GM19043 (cell line): Measurements from ENCODE around the gene SLC3A2.
A peak's percentile ranks its signal among the peaks of the same experiment; 100 is the strongest.

ENCODE experiments used
- ATAC-seq: cut with Tn5 transposase; IDR thresholded peaks from one replicate; pipeline ENCODE4 v1.9.1; 2021; ENCODE audit warnings: low read depth; ENCODE audit not compliant: unreplicated experiment

The SLC3A2 gene

DNA sequence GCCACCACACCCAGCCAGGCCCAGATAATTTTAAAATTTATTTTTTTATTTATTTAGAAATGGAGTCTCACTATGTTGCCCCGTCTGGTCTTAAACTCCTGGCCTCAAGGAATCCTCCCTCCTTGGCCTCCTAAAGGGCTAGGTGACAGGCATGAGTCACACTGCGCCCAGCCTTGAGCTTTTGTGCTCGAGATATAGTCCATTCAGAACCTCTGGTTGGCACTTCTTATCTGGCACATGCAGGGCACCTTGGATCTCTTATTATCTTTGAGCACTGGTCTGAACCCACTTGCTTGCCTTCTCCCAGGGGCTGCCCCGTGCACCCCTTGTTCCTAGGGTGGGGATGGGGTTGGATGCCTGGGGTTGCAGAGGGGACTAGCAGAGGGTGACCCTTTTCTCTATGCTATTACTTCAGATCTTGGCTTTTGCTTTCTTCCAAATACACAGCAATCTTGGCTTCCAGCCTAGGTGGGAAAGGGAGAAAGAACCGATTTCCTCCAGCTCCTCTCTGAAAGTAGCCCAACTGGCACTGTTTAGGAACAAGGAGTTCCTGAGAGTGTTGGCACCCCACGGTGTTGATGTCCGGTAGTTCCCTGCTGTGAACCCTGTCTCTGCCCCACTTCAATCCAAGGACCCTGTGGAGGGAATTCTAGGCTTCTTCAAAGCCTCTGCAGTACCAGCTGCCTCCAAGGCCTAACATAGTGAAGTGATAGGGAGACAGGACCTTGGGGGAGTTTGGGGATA lies 1.3 kb upstream of the SLC3A2 start:
- ATAC-seq: no peak

GRCh38 chr11:62880231-62880802 lies 379 bp upstream of the SLC3A2 start:
- peak; percentile 12 for ATAC-seq

DNA sequence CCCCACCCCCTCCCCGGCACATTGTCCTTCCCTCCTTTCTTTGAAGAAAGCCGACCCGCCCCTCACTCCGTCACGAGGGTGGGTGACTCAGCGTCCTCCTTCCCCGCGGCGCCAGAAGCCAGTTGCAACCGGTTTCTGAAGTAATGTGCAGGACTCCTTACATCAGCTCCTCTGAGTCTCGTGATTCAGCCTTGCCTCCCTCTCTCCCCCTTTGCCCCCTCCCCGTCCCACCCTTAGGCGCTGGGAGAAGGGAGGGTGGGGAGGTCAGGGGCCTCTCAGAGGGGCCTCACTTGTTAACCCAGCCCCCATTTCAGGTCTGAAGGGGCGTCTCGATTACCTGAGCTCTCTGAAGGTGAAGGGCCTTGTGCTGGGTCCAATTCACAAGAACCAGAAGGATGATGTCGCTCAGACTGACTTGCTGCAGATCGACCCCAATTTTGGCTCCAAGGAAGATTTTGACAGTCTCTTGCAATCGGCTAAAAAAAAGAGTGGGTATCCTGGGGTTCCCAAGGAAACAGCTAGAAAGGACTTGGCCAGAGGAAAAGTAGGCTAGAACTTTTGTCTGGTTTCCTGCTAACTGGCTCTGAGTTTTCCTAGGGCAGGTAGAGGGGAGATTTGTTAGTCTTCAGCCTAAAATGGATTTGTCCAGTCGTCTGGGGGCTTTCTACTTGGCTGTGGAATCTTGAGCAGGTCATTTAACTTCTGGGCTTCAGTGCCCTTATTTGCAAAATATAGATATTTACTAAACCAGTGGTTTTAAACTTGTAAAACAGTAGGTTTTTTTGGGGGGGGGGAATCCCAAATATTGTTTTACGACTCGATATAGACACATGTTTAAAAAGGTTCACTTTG lies 1.1 kb downstream of the SLC3A2 start:
- ATAC-seq: peak; percentile 54

- no peak for ATAC-seq
Measured at GRCh38 chr11:62882431-62882749, 1.7 kb downstream of the SLC3A2 start.

GRCh38 chr11:62882788-62883501 lies 2.2 kb downstream of the SLC3A2 start:
- no peak for ATAC-seq

DNA sequence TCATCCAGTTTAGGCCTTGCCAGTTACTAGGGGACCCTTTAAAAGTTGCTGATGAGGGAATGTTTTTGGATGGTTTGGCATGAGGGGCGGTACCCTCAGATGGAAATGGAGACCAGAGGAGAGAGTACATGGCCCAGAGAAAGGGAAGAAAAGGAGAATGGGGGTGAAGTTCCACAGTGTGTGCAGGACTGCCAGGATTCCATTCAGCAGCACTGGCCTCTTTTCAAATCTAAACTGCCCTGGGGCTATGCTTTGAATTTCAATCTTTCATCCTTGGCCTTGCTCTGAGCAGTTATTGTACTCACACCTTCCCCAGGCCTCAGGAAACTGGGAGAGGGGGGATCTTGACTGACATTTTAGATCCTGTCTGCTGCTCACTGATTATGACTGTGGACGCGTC lies 3.0 kb downstream of the SLC3A2 start:
- ATAC-seq: no peak

DNA sequence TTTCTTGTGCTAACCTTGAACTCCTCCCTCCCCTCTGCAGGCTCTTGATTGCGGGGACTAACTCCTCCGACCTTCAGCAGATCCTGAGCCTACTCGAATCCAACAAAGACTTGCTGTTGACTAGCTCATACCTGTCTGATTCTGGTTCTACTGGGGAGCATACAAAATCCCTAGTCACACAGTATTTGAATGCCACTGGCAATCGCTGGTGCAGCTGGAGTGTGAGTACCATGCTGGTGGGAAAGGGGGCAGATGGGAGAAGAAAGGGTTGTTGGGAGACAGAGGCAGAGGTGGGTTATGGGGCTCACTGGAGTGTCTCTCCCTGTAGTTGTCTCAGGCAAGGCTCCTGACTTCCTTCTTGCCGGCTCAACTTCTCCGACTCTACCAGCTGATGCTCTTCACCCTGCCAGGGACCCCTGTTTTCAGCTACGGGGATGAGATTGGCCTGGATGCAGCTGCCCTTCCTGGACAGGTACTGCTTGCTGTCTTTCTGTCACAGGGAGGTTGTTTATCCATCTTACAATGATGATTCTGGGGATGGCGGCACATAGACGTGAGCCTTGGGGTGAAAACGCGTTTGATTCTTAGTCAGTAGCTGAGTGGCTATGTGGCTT lies 4.5 kb downstream of the SLC3A2 start:
- no peak for ATAC-seq

DNA sequence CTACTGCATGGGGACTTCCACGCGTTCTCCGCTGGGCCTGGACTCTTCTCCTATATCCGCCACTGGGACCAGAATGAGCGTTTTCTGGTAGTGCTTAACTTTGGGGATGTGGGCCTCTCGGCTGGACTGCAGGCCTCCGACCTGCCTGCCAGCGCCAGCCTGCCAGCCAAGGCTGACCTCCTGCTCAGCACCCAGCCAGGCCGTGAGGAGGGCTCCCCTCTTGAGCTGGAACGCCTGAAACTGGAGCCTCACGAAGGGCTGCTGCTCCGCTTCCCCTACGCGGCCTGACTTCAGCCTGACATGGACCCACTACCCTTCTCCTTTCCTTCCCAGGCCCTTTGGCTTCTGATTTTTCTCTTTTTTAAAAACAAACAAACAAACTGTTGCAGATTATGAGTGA lies 7.7 kb downstream of the SLC3A2 start:
- no peak for ATAC-seq

GRCh38 chr11:62889126-62889483 lies 8.4 kb downstream of the SLC3A2 start:
- no peak for ATAC-seq

DNA sequence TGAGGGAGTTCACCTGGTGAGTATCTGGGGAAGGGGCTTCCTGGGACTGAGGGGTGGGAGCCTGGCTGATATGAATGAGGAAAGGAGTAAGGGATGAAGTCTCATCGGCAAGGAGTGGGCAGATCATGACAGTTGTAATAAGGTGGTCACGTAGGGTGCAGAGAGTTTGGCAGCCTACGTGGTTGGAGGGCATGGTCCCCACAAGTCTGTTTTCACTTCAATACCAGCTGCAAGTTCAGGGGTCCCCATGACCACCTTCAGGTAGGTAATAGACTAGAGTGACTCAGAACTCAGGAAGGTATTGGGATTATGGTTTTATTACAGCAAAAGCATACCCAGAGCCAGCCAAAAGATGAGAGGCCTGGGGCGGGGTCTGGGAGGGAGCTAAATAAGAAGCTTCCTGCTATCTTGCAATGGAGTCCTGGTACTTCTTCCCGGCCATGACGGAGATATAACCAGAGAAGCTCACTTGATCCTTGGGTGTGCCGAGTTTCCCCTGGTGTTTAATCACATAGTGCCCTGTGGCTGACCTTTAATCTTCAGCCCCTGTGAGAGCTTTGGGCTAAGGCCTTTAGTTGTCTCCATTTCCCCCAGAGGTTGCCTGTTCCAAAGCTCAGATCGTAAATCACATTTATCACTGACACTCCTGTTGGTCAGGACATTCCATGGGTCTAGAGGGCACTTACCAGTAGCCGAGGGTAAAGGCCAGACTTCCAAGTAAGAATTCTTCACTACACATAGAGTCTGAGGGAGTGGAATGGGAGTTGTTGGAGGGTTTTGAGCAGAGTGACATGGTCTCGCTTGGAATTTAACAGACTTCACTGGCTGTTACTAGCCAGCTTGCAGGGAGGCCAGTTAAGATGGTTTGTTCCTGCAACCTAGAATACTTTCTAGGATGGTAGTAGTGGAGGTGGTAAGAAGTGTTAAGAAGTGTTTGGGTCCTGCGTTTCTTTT lies 9.1 kb downstream of the SLC3A2 start:
- no peak for ATAC-seq

DNA sequence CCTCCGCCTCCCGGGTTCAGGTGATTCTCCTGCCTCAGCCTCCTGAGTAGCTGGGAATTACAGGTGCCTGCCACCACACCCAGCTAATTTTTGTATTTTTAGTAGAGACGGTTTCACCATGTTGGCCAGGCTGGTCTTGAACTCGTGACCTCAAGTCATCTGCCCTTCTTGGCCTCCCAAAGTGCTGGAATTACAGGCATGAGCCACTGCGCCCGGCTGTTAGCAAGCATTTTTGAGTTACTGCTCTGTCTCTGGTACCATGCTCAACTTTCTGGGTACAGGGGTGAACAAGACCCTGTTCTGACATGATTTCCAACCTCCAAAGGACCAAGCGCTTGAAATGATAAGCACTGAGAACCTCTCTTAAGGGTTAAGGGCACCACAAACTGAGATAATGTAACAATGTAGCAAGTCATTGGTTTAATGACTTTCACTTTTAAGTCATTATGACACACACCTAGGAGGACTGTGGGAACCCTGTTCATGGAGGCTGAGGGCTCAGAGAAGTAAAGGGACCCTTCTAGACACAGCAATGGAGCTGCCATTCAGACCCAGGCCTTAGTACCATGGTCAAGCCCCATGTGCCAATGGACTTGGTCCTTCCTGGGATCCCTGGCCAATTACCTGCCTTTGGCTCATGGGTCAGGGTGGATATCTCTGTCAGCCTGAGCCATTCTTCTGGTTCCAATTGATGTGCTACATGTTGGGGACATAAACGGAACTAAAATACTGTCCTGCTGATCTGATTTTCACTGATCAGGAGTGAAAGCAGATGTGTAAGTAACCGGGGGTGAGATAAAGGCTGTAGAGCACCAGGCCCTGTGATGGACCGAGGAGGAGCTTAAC lies 11.6 kb downstream of the SLC3A2 start:
- no peak for ATAC-seq

DNA sequence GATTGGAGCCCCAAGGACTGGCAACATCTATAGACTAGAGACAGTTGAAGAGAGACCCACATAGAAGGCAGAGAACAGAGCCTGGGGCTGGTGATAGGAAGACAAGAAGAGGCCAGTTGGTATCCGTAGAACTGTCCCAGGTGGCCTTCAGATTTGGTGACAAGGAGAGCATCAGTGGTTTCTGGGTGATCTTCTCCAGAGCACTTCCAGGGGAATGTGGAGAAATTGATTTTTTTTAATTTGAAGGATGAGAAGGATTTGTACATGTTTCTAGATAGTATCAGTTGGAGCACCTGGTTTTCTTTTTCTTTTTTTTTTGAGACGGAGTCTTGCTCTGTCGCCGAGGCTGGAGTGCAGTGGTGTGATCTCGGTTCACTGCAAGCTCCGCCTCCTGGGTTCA lies 14.8 kb downstream of the SLC3A2 start:
- ATAC-seq: no peak

DNA sequence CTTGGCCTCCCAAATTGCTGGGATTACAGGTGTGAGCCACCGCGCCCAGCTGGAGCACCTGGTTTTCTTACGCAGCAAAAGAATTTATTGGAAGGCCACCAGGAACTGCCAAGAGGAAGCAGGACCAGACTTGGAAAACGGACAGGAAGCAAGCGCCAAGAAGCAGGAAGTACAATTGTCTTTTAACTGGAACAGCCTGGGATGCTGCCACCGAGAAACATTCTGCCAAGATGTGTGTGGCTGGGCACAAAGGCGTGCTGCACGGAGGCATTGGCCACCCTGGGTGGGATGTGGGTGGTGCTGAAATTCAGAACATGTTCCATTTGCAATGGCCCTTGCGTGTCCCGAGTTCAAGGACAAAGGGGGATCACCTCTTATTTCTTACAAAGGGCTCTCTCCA lies 15.4 kb downstream of the SLC3A2 start:
- ATAC-seq: no peak

DNA sequence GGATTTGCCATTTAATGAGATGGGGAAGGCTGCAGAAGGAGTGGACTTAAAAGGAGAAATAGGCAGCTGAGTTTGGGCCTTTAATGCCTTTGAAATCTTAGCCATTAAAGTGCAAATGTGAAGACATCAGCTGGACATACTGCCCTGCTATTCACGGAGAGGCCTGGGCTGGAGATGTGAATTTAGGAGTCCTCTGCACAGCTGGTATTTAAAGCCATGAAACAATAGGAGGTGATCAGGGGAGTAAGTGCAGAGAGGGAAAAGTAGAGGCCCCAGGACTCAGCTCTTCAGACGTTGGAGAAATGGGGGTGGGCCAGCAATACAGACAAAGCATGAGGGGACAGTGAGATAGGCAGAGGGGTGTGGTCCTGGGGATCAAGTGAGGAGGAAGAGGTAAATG lies 16.6 kb downstream of the SLC3A2 start:
- ATAC-seq: no peak

DNA sequence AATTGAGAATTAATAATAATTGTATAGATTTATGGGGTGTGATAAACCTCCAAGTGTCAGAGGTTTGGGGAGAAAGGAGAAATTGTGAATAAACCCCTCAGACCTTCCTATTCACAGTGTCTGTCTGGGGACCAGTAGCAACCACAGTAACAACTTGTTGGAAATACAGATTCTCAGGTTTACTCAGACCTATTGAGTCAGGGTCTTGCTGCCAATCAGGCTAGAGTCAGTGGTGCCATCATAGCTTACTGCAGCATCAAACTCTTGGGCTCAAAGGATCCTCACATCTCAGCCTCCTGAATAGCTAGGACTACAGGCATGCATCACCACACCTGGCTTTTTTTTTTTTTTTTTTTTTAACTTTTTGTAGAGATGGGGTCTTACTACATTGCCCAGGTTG lies 17.3 kb downstream of the SLC3A2 start:
- no peak for ATAC-seq

DNA sequence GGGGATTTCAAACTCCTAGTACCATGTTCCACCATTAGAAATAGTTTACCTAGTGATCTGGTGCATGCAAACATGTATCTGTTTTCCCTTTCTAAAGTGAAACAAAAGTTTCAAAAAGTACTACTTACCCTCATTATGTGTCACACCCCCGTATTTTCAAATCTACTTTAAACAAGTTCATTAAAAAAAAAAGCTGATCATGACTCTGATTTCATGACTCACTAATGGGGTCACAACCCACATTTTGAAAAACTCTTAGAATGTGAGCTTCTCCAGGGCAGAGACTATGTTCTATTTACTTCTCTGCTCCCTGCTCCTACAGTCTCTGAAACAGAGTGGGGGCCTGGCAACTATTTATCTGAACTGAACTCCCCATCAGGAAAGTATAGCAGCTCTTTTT lies 22.2 kb downstream of the SLC3A2 start:
- ATAC-seq: no peak

DNA sequence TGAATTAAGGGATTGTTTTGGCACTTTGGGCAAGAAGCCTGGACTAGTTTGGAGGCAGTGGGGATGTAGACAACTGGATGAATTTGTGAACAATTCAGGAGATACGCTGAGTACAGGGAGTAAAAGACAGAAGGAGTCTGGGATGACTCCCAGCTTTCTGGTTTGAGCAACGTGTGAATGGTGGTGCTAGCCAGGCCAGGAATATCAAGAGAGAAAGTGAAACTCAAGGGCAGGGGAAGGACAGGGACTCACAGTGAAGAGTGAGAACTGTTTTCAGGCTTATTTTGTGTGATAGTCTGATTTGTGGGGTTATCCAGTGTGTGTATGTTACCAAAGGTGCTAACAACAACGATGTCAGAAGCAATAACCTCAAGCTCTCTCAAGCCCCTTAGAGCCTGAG lies 24.6 kb downstream of the SLC3A2 start:
- no peak for ATAC-seq

DNA sequence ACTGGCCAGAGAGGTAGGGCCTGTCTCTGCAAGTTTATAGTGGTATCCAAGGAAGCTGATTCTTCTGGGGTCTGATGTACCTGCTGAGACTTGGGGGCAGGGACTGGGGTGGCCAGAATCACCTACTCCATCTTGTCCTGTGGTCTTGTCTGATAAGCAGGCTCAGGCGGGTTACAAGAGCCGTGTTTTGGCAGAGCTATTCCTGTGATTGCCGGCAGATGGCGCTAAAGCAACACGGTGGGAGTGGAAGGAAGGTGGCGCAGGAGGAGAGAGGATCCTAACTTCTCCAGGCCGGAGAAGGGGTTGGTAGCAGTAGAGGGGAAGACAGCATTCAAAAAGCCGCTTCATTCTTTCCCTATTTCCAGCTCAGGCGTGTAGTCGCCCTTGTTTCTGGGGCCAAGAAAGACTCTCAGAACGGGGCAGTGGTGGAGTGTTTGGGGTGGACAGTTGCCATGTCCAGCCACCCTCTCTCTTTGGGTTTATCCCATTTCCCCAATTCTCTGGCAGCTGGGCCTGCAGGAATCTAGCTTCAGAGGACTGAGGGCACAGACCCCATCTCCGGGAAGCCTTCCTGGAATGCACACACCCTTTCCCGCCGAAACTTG lies 25.3 kb downstream of the SLC3A2 start:
- no peak for ATAC-seq
